ENCODE data around the gene CDK11B. TPM values are rescaled to one million over a fixed set of nuclear protein-coding genes. Genes with fewer than 3 reads are reported as not detected.
"Not testable (repeated sequence)": the region's sequence is repeated elsewhere in the genome, so short reads cannot be mapped to it uniquely, and the experiment has no call there.

The CDK11B gene
- total and polyA plus RNA-seq, 2 of the 8 experiments (the other 6 are each of a cell fraction or from before 2014, with no cell fraction given) = 11.1 to 31.9 TPM

- not testable (repeated sequence) for DNase-seq (ENCODE audit: low read depth in 1 of 2, low spot score in 2 of 2); H3K56ac ChIP-seq (replicated peaks; ENCODE audit: insufficient read length, low read depth, low read length); H2AFZ ChIP-seq (ENCODE audit: low read length); H2AK5ac ChIP-seq (ENCODE audit: low read depth, low read length); H3K9me3 ChIP-seq (ENCODE audit: insufficient read depth in 2 of 2, low read depth in 1 of 2, low read length in 1 of 2); H3K23ac ChIP-seq (ENCODE audit: insufficient read length); H3K27ac ChIP-seq (ENCODE audit: low read depth, low read length); H3K4me3 ChIP-seq (ENCODE audit: extremely low read depth in 1 of 4, insufficient read depth in 2 of 4, low read depth in 3 of 4, low read length in 4 of 4); H3K27me3 ChIP-seq (replicated peaks in 1 of 4; ENCODE audit: control insufficient read depth in 3 of 4, extremely low read depth in 1 of 4, insufficient read depth in 3 of 4, low read length in 3 of 4); H4K91ac ChIP-seq (replicated peaks; ENCODE audit: insufficient read length, low read length); H3K4me1 ChIP-seq (replicated peaks in 1 of 4; ENCODE audit: control insufficient read depth in 3 of 4, insufficient read depth in 4 of 4, low read length in 3 of 4); H2BK5ac ChIP-seq (ENCODE audit: low read depth, low read length); H3K79me2 ChIP-seq (ENCODE audit: control insufficient read depth in 1 of 2, insufficient read depth in 2 of 2, low read length in 2 of 2); H2BK15ac ChIP-seq (ENCODE audit: low read length); H3K9ac ChIP-seq (replicated peaks in 1 of 4; ENCODE audit: extremely low read depth in 1 of 4, low read depth in 3 of 4, low read length in 3 of 4); H3K14ac ChIP-seq (ENCODE audit: insufficient read length); H3K4ac ChIP-seq (replicated peaks; ENCODE audit: insufficient read length, low read depth, low read length); H3K79me1 ChIP-seq (ENCODE audit: low read depth, low read length); H3K18ac ChIP-seq (ENCODE audit: extremely low read depth, low read length); H2BK20ac ChIP-seq (ENCODE audit: low read length); H4K20me1 ChIP-seq (replicated peaks in 1 of 2; ENCODE audit: control insufficient read depth in 1 of 2, insufficient read depth in 2 of 2, low read length in 2 of 2); H4K5ac ChIP-seq (ENCODE audit: insufficient read length, low read depth, low read length); H3K23me2 ChIP-seq (ENCODE audit: low read depth, low read length); H2BK120ac ChIP-seq (replicated peaks; ENCODE audit: low read depth, low read length); FAIRE-seq; H4K8ac ChIP-seq (ENCODE audit: extremely low read depth, insufficient read depth, low read length); H2BK12ac ChIP-seq (ENCODE audit: low read depth, low read length); H3K4me2 ChIP-seq (ENCODE audit: insufficient read depth in 1 of 2, low read depth in 2 of 2, low read length in 2 of 2)
- H3K36me3 ChIP-seq (ENCODE audit: control insufficient read depth in 2 of 4, insufficient read depth in 4 of 4, low read length in 3 of 4) = peaks cover 0 to 17% (median 7%) of the 10 kb centered on the region in 4 experiments; a peak in 5 of 8 replicates
- POLR2A ChIA-PET (ENCODE audit: partially characterized antibody) = interaction anchor here (0.9 kb wide), 1 partner anchor 66 kb away, joined by 3 read pairs; no protein-coding TSS in a partner anchor
- WGBS, 2 experiments (ENCODE audit: extremely low coverage in 1 of 2, insufficient coverage in 1 of 2, insufficient read length in 1 of 2, insufficient replicate concordance in 2 of 2, low coverage in 1 of 2, low lambda C conversion rate in 2 of 2, missing lambda C conversion rate in 1 of 2) = 99% methylated on average over 5 of the region's 9 CpGs; no CpG with 5 or more reads in 1 of the 2 experiments
- CTCF ChIA-PET (ENCODE audit: partially characterized antibody) = interaction anchor here (1.7 kb wide), 1 partner anchor 16 kb away, joined by 7 read pairs; no protein-coding TSS in a partner anchor
These were observed 3.6 kb upstream of the CDK11B start for GRCh38 chr1:1662392-1662791.

DNA sequence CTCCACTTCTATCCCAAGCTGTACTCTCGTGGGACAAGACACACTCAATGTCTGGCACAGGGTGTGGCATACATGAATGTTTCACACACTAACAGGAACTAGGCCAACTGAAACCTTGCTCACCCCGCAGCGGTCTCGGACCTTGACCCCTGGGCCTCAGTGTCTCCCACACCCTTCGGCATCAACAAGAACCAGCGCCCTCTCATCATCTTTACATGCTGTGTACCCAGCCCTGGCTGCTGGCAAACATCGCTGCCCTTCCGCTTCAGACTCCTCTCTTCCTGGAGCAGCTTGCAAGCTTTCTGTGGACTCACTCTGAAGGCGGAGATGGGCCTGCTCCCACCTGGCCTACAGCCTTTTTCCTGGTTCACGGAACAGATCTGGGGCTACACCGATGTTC is 10.5 kb downstream of the CDK11B start:
- H2AK5ac ChIP-seq (ENCODE audit: low read depth, low read length); FAIRE-seq; H3K27me3 ChIP-seq (replicated peaks in 1 of 4; ENCODE audit: control insufficient read depth in 3 of 4, extremely low read depth in 1 of 4, insufficient read depth in 3 of 4, low read length in 3 of 4); H3K79me1 ChIP-seq (ENCODE audit: low read depth, low read length); DNase-seq (ENCODE audit: low read depth in 1 of 2, low spot score in 2 of 2); H3K4ac ChIP-seq (replicated peaks; ENCODE audit: insufficient read length, low read depth, low read length); H3K9me3 ChIP-seq (ENCODE audit: insufficient read depth in 2 of 2, low read depth in 1 of 2, low read length in 1 of 2); H2BK5ac ChIP-seq (ENCODE audit: low read depth, low read length); H4K5ac ChIP-seq (ENCODE audit: insufficient read length, low read depth, low read length); H2BK15ac ChIP-seq (ENCODE audit: low read length); H3K27ac ChIP-seq (ENCODE audit: low read depth, low read length); H2BK12ac ChIP-seq (ENCODE audit: low read depth, low read length); H3K56ac ChIP-seq (replicated peaks; ENCODE audit: insufficient read length, low read depth, low read length); H3K9ac ChIP-seq (replicated peaks in 1 of 4; ENCODE audit: extremely low read depth in 1 of 4, low read depth in 3 of 4, low read length in 3 of 4); H3K79me2 ChIP-seq (ENCODE audit: control insufficient read depth in 1 of 2, insufficient read depth in 2 of 2, low read length in 2 of 2); H4K20me1 ChIP-seq (replicated peaks in 1 of 2; ENCODE audit: control insufficient read depth in 1 of 2, insufficient read depth in 2 of 2, low read length in 2 of 2); H3K4me1 ChIP-seq (replicated peaks in 1 of 4; ENCODE audit: control insufficient read depth in 3 of 4, insufficient read depth in 4 of 4, low read length in 3 of 4); H2BK20ac ChIP-seq (ENCODE audit: low read length); POLR2A ChIA-PET (ENCODE audit: partially characterized antibody); H3K4me2 ChIP-seq (ENCODE audit: insufficient read depth in 1 of 2, low read depth in 2 of 2, low read length in 2 of 2); H3K18ac ChIP-seq (ENCODE audit: extremely low read depth, low read length); H3K23me2 ChIP-seq (ENCODE audit: low read depth, low read length); H3K4me3 ChIP-seq (ENCODE audit: extremely low read depth in 1 of 4, insufficient read depth in 2 of 4, low read depth in 3 of 4, low read length in 4 of 4); H2AFZ ChIP-seq (ENCODE audit: low read length); H2BK120ac ChIP-seq (replicated peaks; ENCODE audit: low read depth, low read length); CTCF ChIA-PET (ENCODE audit: partially characterized antibody); H4K91ac ChIP-seq (replicated peaks; ENCODE audit: insufficient read length, low read length); H3K14ac ChIP-seq (ENCODE audit: insufficient read length); H3K23ac ChIP-seq (ENCODE audit: insufficient read length); H4K8ac ChIP-seq (ENCODE audit: extremely low read depth, insufficient read depth, low read length): not testable (repeated sequence)
- H3K36me3 ChIP-seq (ENCODE audit: control insufficient read depth in 2 of 4, insufficient read depth in 4 of 4, low read length in 3 of 4) = peaks cover 13 to 36% (median 25%) of the 10 kb centered on the region in 4 experiments
- 88% methylated on average over 11 of the region's 11 CpGs; no CpG with 5 or more reads in 1 of the 2 experiments for WGBS, 2 experiments (ENCODE audit: extremely low coverage in 1 of 2, insufficient coverage in 1 of 2, insufficient read length in 1 of 2, insufficient replicate concordance in 2 of 2, low coverage in 1 of 2, low lambda C conversion rate in 2 of 2, missing lambda C conversion rate in 1 of 2)
